GM19023 (cell line): ENCODE measurements around the gene HMGCS2.

Source experiments
- ATAC-seq: cut with Tn5 transposase; IDR thresholded peaks from one replicate; pipeline ENCODE4 v1.9.1; 2021; ENCODE audit warnings: mild to moderate bottlenecking, moderate library complexity; ENCODE audit not compliant: unreplicated experiment

Gene HMGCS2

GRCh38 chr1:119768778-119769177, at the start of gene HMGCS2:
HMGCS2 (minus strand) TSS chr1:119768905; CDS start chr1:119768844, 61 bp downstream.
- ATAC-seq, result no peak

GRCh38 chr1:119818181-119818580, 49.5 kb upstream of the HMGCS2 start:
- ATAC-seq, result no peak

- no peak for ATAC-seq
Observed at GRCh38 chr1:119816407-119816806, 47.7 kb upstream of the HMGCS2 start.

GRCh38 chr1:119815928-119816327, 47.2 kb upstream of the HMGCS2 start:
- ATAC-seq, result no peak

GRCh38 chr1:119815361-119815760, 46.7 kb upstream of the HMGCS2 start:
- no peak for ATAC-seq

GRCh38 chr1:119814288-119814687, 45.6 kb upstream of the HMGCS2 start:
- ATAC-seq, result no peak

- no peak for ATAC-seq
Observed at GRCh38 chr1:119811985-119812557, 43.4 kb upstream of the HMGCS2 start.

- no peak for ATAC-seq
Observed at GRCh38 chr1:119811387-119811786, 42.7 kb upstream of the HMGCS2 start, which contains the start of gene REG4. REG4 (minus strand) TSS chr1:119811460; CDS start chr1:119808769, 2,691 bp downstream.

GRCh38 chr1:119808972-119809550, 40.4 kb upstream of the HMGCS2 start:
- ATAC-seq, result peak; percentile 78

GRCh38 chr1:119808491-119808890, 39.8 kb upstream of the HMGCS2 start:
- no peak for ATAC-seq

- no peak for ATAC-seq
Observed at GRCh38 chr1:119806489-119806888, 37.8 kb upstream of the HMGCS2 start.

- no peak for ATAC-seq
Observed at GRCh38 chr1:119805746-119806145, 37.0 kb upstream of the HMGCS2 start.

GRCh38 chr1:119805247-119805646, 36.5 kb upstream of the HMGCS2 start:
- ATAC-seq, result no peak

GRCh38 chr1:119799599-119800177, 31.0 kb upstream of the HMGCS2 start:
- no peak for ATAC-seq

- no peak for ATAC-seq
Observed at GRCh38 chr1:119799003-119799402, 30.3 kb upstream of the HMGCS2 start.

GRCh38 chr1:119797606-119798005, 28.9 kb upstream of the HMGCS2 start:
- ATAC-seq, result no peak

- ATAC-seq, result no peak
Observed at GRCh38 chr1:119797162-119797561, 28.5 kb upstream of the HMGCS2 start.

GRCh38 chr1:119795261-119796200, 26.8 kb upstream of the HMGCS2 start:
- ATAC-seq, result no peak

GRCh38 chr1:119794876-119795240, 26.2 kb upstream of the HMGCS2 start:
- ATAC-seq, result no peak

- no peak for ATAC-seq
Observed at GRCh38 chr1:119794230-119794875, 25.6 kb upstream of the HMGCS2 start.

GRCh38 chr1:119791377-119791776, 22.7 kb upstream of the HMGCS2 start:
- no peak for ATAC-seq
